ENCODE data around the gene ARVCF.

The ARVCF gene

DNA sequence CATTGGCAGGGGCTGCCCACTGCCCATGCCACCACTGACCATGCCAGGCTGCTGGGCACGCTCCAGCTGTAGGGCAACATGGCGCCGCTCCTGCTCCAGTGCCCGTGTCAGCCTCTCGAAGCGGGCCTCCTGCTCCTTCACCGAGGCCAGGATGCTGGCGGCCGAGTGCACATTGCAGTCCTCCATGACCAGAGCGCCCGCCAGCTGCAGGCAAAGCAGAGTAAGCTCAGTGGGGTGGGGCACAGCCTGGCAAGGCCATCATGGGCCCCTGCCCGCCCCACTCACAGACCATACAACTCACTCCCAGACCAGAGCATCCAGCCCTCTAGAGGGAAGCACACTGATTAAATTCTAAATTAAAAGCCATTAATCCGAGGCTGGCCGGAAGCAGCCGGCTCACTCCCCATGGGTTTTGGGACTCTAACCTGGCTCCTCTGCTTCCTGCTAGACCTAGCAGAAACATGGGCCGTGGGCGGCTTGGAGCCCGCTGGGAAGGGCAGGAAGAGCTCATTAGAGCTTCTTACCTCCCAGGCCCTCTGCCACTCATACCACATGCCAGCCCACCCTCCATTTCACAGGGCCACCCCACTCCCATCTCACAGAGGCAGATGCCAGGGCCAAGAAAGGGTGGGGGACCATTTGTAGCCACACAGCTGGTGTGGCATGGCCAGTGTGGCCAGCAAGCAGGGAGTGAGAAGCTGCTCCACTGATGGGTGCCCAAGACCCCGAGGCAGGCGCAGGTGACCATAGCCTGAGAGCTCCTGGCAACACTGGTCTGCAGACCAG, 25.8 kb downstream of the ARVCF start:
- Histone ChIP-seq H3K4me1 (peaks cover 5% of the 10 kb centered on the region), H3K36me3 (ENCODE audit: control insufficient read depth, insufficient read depth, low read length) (no peaks in the 10 kb centered on the region), H2AFZ (no peak overlapping the region), H3K27ac (no peak overlapping the region), H3K27me3 (ENCODE audit: control insufficient read depth, insufficient read depth, low read length) (no peaks in the 10 kb centered on the region), H3K79me2 (no peaks in the 10 kb centered on the region), H3K9me3 (ENCODE audit: control insufficient read depth, low read length) (no peaks in the 10 kb centered on the region), H3K4me2 (ENCODE audit: low read length) (no peak overlapping the region), H3K4me3 (ENCODE audit: low read depth, low read length) (no peak overlapping the region), H3K9ac (no peak overlapping the region)
- TF ChIP-seq, protein P1, sequence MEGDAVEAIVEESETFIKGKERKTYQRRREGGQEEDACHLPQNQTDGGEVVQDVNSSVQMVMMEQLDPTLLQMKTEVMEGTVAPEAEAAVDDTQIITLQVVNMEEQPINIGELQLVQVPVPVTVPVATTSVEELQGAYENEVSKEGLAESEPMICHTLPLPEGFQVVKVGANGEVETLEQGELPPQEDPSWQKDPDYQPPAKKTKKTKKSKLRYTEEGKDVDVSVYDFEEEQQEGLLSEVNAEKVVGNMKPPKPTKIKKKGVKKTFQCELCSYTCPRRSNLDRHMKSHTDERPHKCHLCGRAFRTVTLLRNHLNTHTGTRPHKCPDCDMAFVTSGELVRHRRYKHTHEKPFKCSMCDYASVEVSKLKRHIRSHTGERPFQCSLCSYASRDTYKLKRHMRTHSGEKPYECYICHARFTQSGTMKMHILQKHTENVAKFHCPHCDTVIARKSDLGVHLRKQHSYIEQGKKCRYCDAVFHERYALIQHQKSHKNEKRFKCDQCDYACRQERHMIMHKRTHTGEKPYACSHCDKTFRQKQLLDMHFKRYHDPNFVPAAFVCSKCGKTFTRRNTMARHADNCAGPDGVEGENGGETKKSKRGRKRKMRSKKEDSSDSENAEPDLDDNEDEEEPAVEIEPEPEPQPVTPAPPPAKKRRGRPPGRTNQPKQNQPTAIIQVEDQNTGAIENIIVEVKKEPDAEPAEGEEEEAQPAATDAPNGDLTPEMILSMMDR (IDR thresholded peaks at IDR 0.05): no peak

DNA sequence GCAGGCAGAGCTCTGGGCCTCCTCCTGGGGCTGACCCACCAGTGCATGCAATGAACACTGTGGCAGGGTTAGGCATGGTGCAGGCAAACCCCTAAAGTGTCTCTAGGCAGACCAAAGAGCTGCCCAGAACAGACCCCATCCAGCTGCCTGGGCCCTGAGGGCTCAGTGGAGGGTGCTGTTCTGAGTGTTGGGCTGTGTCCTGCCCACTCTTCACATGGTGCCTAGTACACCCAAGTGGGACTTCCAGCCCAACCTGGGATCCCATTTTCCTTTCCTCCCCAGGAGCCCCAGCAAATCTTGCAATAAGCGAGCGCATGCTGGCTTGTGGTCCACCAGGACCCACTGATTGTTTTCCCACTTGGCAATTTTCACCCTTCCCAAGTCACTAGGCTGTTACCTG, 26.4 kb downstream of the ARVCF start:
- Histone ChIP-seq H3K79me2 (no peaks in the 10 kb centered on the region), H3K27ac (no peak overlapping the region), H3K9me3 (ENCODE audit: control insufficient read depth, low read length) (no peaks in the 10 kb centered on the region), H3K27me3 (ENCODE audit: control insufficient read depth, insufficient read depth, low read length) (no peaks in the 10 kb centered on the region), H3K9ac (no peak overlapping the region), H2AFZ (no peak overlapping the region), H3K4me2 (ENCODE audit: low read length) (no peak overlapping the region), H3K36me3 (ENCODE audit: control insufficient read depth, insufficient read depth, low read length) (no peaks in the 10 kb centered on the region), H3K4me1 (peaks cover 5% of the 10 kb centered on the region), H3K4me3 (ENCODE audit: low read depth, low read length) (no peak overlapping the region)
- TF ChIP-seq, protein P1 (IDR thresholded peaks at IDR 0.05): no peak

DNA sequence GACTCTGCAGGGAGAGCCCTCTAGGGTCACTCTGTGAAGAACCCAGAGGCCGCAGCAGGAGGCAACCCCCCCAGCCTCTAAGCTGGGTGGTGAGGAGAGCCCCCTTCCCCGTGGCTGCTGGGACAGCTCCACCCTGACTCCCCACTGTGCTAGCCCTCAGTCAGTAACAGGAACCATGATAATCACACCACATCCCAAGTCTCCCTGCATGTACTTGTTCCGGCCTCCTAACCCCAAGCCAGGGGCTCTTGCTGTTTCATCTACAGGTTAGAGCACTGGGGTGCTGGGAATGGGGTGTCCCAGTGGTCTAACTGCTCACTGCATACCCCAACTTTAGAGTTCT, 26.9 kb downstream of the ARVCF start:
- Histone ChIP-seq H3K4me3 (ENCODE audit: low read depth, low read length) (no peak overlapping the region), H2AFZ (no peak overlapping the region), H3K4me1 (peaks cover 5% of the 10 kb centered on the region), H3K27me3 (ENCODE audit: control insufficient read depth, insufficient read depth, low read length) (no peaks in the 10 kb centered on the region), H3K9ac (no peak overlapping the region), H3K27ac (no peak overlapping the region), H3K4me2 (ENCODE audit: low read length) (no peak overlapping the region), H3K36me3 (ENCODE audit: control insufficient read depth, insufficient read depth, low read length) (no peaks in the 10 kb centered on the region), H3K79me2 (no peaks in the 10 kb centered on the region), H3K9me3 (ENCODE audit: control insufficient read depth, low read length) (no peaks in the 10 kb centered on the region)
- TF ChIP-seq, protein P1 (IDR thresholded peaks at IDR 0.05): no peak

DNA sequence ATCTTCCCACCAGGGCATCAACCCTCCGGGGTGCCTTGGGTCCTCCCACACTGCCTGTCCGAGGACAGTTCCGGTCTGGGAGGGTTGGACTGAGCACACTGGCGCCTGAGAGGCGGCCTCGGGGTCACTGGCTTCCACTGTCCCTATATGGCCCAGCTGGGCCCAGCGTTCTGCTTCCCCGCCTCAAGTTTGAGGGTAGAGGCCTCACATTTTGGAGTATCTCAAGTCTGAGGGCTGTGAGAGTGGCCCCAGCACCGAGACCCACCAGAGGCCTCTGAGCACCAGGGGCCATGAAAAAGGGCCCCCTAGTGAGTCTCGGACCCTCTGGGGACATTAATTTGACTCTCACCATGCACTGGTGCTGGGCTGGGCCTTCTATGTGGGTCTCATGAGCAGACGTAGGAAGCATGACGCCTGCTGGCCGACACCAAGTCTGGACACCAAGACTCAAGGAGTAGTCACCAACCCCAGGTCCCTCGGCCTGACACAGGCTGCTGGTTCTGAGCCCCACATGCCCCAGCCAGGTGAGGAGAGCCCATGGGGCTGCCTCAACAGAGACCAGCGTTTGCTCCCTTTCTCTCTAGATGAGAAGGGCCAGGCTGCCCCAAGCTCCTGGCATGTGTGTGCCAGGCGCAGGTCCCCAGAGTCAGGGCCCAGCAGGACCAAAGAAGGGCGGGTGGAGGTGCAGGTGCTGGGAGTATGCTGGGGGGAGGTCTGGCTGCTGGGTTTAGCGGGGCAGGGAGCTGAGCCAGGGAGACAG, 27.5 kb downstream of the ARVCF start:
- TF ChIP-seq, protein P1 (IDR thresholded peaks at IDR 0.05): no peak
- no peak overlapping the region for H3K27ac ChIP-seq
- peaks cover 2% of the 10 kb centered on the region for H3K79me2 ChIP-seq
- no peaks in the 10 kb centered on the region for H3K36me3 ChIP-seq (ENCODE audit: control insufficient read depth, insufficient read depth, low read length)
- H3K27me3 ChIP-seq (ENCODE audit: control insufficient read depth, insufficient read depth, low read length): no peaks in the 10 kb centered on the region
- no peaks in the 10 kb centered on the region for H3K9me3 ChIP-seq (ENCODE audit: control insufficient read depth, low read length)
- H3K4me3 ChIP-seq (ENCODE audit: low read depth, low read length): no peak overlapping the region
- H3K4me1 ChIP-seq: peaks cover 5% of the 10 kb centered on the region
- H3K9ac ChIP-seq: no peak overlapping the region
- H3K4me2 ChIP-seq (ENCODE audit: low read length): no peak overlapping the region
- no peak overlapping the region for H2AFZ ChIP-seq
